RWPE2 (cell line): ENCODE data around the gene MYOD1.

Source experiments
- ATAC-seq: fragments of 200-7000 bp; cut with Tn5 transposase; 3 replicates; pipeline ENCODE4 v1.9.1; 2021; ENCODE audit warnings: low read depth
- DNase-seq: peaks from one replicate; pipeline ENCODE4 v3.0.0-alpha.2; 2020; ENCODE audit warnings: low spot score
- H3K27ac ChIP-seq: fragments of 450-650 bp; 2 replicates; pipeline ENCODE4 v1.5.1; 2017; ENCODE audit warnings: mild to moderate bottlenecking; ENCODE audit not compliant: poor library complexity, severe bottlenecking
- H3K27me3 ChIP-seq: fragments of 250-450 bp; sonication (Bioruptor Pico); 2 replicates; pipeline ENCODE4 v1.5.1; 2021; ENCODE audit warnings: mild to moderate bottlenecking, moderate library complexity; ENCODE audit not compliant: insufficient read depth, poor library complexity, severe bottlenecking
- H3K36me3 ChIP-seq: fragments of 250-450 bp; sonication (Bioruptor Pico); 2 replicates; pipeline ENCODE4 v1.5.1; 2020; ENCODE audit warnings: low read depth, mild to moderate bottlenecking, moderate library complexity
- H3K4me1 ChIP-seq: fragments of 250-450 bp; sonication (Bioruptor Pico); 2 replicates; pipeline ENCODE4 v1.5.1; 2021; ENCODE audit warnings: mild to moderate bottlenecking, moderate library complexity; ENCODE audit not compliant: insufficient read depth, poor library complexity, severe bottlenecking
- H3K4me3 ChIP-seq: fragments of 250-450 bp; sonication (Bioruptor Pico); 2 replicates; pipeline ENCODE4 v1.5.1; 2021; ENCODE audit warnings: mild to moderate bottlenecking, moderate library complexity; ENCODE audit not compliant: severe bottlenecking
- H3K9me3 ChIP-seq: fragments of 250-450 bp; sonication (Bioruptor Pico); 2 replicates; pipeline ENCODE4 v1.5.1; 2021; ENCODE audit warnings: mild to moderate bottlenecking, moderate library complexity; ENCODE audit not compliant: severe bottlenecking
- TF ChIP-seq, protein P1 (sequence below): fragments of 450-650 bp; IDR thresholded peaks from one replicate; pipeline ENCODE4 v1.5.1; 2017; ENCODE audit warnings: mild to moderate bottlenecking, moderate library complexity; ENCODE audit not compliant: poor library complexity, severe bottlenecking

MYOD1 gene

DNA sequence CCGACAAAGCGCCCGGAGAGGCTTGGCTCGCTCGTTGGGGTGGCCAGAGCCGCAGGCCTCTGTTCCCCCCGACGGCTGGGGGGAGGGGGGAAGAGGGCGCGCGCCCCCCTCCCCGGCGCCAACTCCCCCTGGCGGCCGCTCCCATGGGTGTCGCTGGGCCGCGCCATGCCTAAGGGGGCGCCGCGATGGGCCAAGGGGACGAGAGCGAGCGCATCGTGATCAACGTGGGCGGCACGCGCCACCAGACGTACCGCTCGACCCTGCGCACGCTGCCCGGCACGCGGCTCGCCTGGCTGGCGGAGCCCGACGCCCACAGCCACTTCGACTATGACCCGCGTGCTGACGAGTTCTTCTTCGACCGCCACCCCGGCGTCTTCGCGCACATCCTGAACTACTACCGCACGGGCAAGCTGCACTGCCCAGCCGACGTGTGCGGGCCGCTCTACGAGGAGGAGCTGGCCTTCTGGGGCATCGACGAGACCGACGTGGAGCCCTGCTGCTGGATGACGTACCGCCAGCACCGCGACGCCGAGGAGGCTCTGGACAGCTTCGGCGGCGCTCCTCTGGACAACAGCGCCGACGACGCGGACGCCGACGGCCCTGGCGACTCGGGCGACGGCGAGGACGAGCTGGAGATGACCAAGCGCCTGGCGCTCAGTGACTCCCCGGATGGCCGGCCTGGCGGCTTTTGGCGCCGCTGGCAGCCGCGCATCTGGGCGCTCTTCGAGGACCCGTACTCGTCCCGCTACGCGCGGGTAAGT lies 16.6 kb downstream of the MYOD1 start:
- Histone ChIP-seq H3K9me3 (no peaks in the 10 kb centered on the region), H3K4me1 (no peaks in the 10 kb centered on the region), H3K27ac (no peak overlapping the region), H3K4me3 (no peak overlapping the region), H3K27me3 (peaks cover 50% of the 10 kb centered on the region), H3K36me3 (no peaks in the 10 kb centered on the region)
- ATAC-seq (no peak), DNase-seq (no peak)
- TF ChIP-seq, protein P1, sequence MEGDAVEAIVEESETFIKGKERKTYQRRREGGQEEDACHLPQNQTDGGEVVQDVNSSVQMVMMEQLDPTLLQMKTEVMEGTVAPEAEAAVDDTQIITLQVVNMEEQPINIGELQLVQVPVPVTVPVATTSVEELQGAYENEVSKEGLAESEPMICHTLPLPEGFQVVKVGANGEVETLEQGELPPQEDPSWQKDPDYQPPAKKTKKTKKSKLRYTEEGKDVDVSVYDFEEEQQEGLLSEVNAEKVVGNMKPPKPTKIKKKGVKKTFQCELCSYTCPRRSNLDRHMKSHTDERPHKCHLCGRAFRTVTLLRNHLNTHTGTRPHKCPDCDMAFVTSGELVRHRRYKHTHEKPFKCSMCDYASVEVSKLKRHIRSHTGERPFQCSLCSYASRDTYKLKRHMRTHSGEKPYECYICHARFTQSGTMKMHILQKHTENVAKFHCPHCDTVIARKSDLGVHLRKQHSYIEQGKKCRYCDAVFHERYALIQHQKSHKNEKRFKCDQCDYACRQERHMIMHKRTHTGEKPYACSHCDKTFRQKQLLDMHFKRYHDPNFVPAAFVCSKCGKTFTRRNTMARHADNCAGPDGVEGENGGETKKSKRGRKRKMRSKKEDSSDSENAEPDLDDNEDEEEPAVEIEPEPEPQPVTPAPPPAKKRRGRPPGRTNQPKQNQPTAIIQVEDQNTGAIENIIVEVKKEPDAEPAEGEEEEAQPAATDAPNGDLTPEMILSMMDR = peak; percentile 23

DNA sequence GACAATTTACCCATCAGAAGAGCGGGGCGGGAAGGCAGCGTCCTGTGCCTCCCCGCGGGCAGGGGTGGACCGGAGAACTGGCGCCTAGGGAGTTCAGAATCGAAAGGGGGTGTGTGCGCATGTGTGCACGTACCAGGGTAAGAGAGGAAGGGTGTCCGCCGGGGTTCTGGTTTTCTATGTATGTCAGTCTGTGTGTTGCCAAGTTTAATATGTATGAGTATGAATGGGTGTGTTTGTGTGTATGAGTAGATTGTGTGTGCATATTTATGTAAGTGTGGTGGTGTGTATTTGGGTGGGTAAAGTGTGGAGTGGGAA lies 17.2 kb downstream of the MYOD1 start:
- Histone ChIP-seq H3K4me3 (no peak overlapping the region), H3K36me3 (no peaks in the 10 kb centered on the region), H3K27ac (no peak overlapping the region), H3K9me3 (no peaks in the 10 kb centered on the region), H3K4me1 (no peaks in the 10 kb centered on the region), H3K27me3 (peaks cover 50% of the 10 kb centered on the region)
- TF ChIP-seq, protein P1 = no peak
- ATAC-seq (no peak), DNase-seq (no peak)

DNA sequence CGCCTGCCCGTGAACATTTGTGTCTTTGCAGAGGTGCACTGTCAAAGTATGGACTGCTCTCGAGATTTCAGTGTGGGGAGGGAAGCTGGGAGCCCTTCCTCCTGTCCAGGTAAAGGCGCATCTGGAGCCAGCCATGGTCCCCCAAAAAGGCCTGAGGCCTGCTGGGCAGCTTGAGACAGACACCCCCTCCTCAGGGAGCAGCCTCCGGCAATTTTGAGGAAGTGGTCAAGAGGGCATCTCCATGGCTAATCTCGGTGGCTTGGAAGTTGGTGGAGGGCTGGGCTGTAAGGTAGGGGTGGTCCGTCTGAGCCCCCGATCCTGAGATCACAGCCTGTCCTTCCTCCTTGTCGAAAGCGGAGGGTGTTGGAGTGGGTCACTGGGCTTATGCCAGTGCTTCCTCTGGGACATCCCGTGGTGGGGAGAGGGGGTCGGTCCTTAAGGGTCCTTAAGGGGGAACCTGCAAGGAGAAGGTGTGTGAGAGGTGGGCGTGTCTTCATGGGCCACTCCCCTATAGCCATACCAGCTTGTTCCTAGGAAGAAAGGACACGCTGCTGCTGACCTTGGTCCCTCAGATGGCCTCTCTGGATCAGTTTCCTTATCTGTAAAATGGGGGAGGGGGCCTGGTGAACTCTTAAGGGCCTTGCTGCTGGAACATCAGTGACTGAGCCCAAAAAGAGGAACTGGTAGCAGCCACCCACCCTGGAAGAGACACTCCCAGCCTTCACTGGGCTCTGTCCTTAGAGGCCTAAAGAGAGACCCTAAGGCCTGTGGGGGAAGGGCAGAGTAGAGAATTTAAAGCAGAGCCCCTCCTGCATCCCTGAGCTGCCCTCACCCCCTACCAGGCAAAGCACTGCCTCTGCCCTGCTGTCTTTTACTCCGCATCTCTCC lies 17.8 kb downstream of the MYOD1 start:
- peak; percentile 27 for DNase-seq
- H3K36me3 ChIP-seq = no peaks in the 10 kb centered on the region
- H3K27me3 ChIP-seq = peaks cover 50% of the 10 kb centered on the region
- no peak for ATAC-seq
- TF ChIP-seq, protein P1 = no peak
- H3K4me1 ChIP-seq = no peaks in the 10 kb centered on the region
- H3K9me3 ChIP-seq = no peaks in the 10 kb centered on the region
- no peak overlapping the region for H3K27ac ChIP-seq
- no peak overlapping the region for H3K4me3 ChIP-seq

DNA sequence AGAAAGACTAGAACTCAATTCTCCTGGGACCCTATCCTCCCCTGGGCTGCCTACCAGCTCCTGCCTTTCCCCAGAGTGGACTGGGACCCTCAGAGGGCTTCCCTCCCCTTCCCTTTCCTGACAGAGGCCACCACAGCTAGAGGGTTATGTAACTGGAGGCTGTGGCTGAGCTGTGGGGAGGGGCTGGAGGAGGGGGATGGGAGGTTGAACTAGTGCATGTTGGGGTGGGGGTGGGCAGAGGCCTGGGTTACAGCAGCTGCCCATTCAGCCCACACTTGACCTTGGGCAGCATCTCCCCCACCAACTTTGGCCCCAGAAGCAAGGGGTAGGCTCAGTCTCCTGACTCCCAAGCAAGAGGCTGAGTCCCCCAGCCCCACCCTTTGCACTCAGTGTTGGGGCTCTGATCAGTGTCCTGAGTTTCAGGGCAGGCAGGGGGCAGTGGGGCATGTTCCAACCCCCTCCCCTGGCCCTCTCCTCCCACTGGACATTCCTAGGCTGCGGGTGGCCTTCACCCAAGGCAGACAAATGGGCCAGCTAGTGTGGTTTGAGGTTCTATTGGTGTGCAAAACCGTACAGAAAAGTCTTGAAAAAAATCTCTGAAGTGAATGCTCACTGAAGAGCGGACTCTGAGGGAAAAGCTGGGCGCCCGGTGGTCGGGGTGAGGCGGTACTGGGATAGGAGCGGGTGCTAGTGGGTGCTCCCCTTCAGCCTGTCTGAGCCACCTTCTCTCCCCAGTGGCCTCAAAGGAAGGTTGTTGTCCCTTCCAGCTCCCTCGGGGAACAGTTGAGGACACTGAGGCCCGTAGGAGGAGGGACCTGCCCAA lies 19.0 kb downstream of the MYOD1 start:
- H3K36me3 ChIP-seq = no peaks in the 10 kb centered on the region
- DNase-seq = peak; percentile 17
- no peak overlapping the region for H3K4me3 ChIP-seq
- H3K4me1 ChIP-seq = no peaks in the 10 kb centered on the region
- H3K27ac ChIP-seq = no peak overlapping the region
- peaks cover 47% of the 10 kb centered on the region for H3K27me3 ChIP-seq
- no peaks in the 10 kb centered on the region for H3K9me3 ChIP-seq
- TF ChIP-seq, protein P1 = no peak
- no peak for ATAC-seq
